Peyer's patch (tissue), 4 donors: Measurements from ENCODE around the gene CLEC18B. TPM values are rescaled to one million over a fixed set of nuclear protein-coding genes. Genes with fewer than 3 reads are reported as not detected.
"Not testable (repeated sequence)": the region's sequence is repeated elsewhere in the genome, so short reads cannot be mapped to it uniquely, and the experiment has no call there.

Experiments
- DNase-seq, 3 donors: peaks; one replicate each; pipeline ENCODE4 v3.0.0-alpha.2; 2017 to 2019
- H3K27ac ChIP-seq, 4 donors: fragments of 200-600 bp; sonication (generic); one replicate each; pipeline ENCODE4 v1.5.1; 2016 to 2019
- H3K27me3 ChIP-seq, 2 donors: fragments of 200-600 bp; sonication (generic); one replicate each; pipeline ENCODE4 v1.5.1; 2019
- H3K36me3 ChIP-seq, 3 donors: fragments of 200-600 bp; sonication (generic); one replicate each; pipeline ENCODE4 v1.5.1; 2016 to 2019
- H3K4me1 ChIP-seq, 4 donors: fragments of 200-600 bp; sonication (generic); one replicate each; pipeline ENCODE4 v1.5.1; 2016 to 2019
- H3K4me3 ChIP-seq, 4 donors: fragments of 200-600 bp; sonication (generic); 1 replicate in 3 of 4; 2 replicates in 1 of 4; pipeline ENCODE4 v1.5.1; 2016 to 2019; ENCODE audit warnings: mild to moderate bottlenecking in 1 of 4
- H3K9me3 ChIP-seq, 4 donors: fragments of 200-600 bp; sonication (generic); one replicate each; pipeline ENCODE4 v1.5.1; 2016 to 2019; ENCODE audit warnings: mild to moderate bottlenecking in 1 of 4
- total RNA-seq, 4 donors: library from RNA; depleted of rRNA; stranded (reverse); fragments of >200 nt; gene quantifications; one replicate each; pipeline ENCODE4 v1.1.0, GENCODE V29; 2016

The CLEC18B gene
- total RNA-seq, 4 donors from 2014 or later, result 0.57 to 1.8 (median 1.2) TPM; not detected in 1

- H3K4me3 ChIP-seq, DNase-seq, H3K4me1 ChIP-seq, H3K9me3 ChIP-seq, H3K27me3 ChIP-seq, H3K36me3 ChIP-seq, H3K27ac ChIP-seq: not testable (repeated sequence)
Measured at GRCh38 chr16:74412775-74413390, 8.4 kb downstream of the CLEC18B start.

GRCh38 chr16:74412138-74412774 lies 9.0 kb downstream of the CLEC18B start:
- H3K4me1 ChIP-seq, H3K4me3 ChIP-seq, H3K36me3 ChIP-seq, H3K27me3 ChIP-seq, H3K27ac ChIP-seq, H3K9me3 ChIP-seq: not testable (repeated sequence)
- peak in 1 of 3 donors; percentile 9 for DNase-seq

GRCh38 chr16:74410981-74411380 lies 10.3 kb downstream of the CLEC18B start:
- H3K4me1 ChIP-seq, H3K27me3 ChIP-seq, H3K36me3 ChIP-seq, H3K9me3 ChIP-seq, DNase-seq, H3K4me3 ChIP-seq, H3K27ac ChIP-seq: not testable (repeated sequence)

- not testable (repeated sequence) for H3K9me3 ChIP-seq, H3K27ac ChIP-seq, H3K27me3 ChIP-seq, H3K4me3 ChIP-seq, H3K4me1 ChIP-seq, H3K36me3 ChIP-seq
- peak in 1 of 3 donors; percentile 25 for DNase-seq
Measured at GRCh38 chr16:74410057-74410957, 11.0 kb downstream of the CLEC18B start.

GRCh38 chr16:74409185-74409981 lies 11.9 kb downstream of the CLEC18B start:
- H3K9me3 ChIP-seq, H3K4me3 ChIP-seq, H3K27me3 ChIP-seq, H3K27ac ChIP-seq, H3K36me3 ChIP-seq, H3K4me1 ChIP-seq: not testable (repeated sequence)
- peak in 1 of 3 donors; percentile 29 for DNase-seq

- H3K27me3 ChIP-seq, H3K36me3 ChIP-seq, H3K4me1 ChIP-seq, H3K9me3 ChIP-seq: not testable (repeated sequence)
- DNase-seq, result peak in 2 of 3 donors; percentile 47 to 54
- H3K4me3 ChIP-seq, result peak overlapping the region; percentile 24 to 52 (median 44)
- H3K27ac ChIP-seq, result peak overlapping the region in 3 of 4 donors; percentile 27 to 71 (median 61)
Measured at GRCh38 chr16:74407362-74407705, 13.9 kb downstream of the CLEC18B start.

GRCh38 chr16:74406600-74407361 lies 14.5 kb downstream of the CLEC18B start:
- Histone ChIP-seq H3K4me3 (peak overlapping the region; percentile 24 to 52 (median 44)), H3K27ac (peak overlapping the region in 3 of 4 donors; percentile 36 to 71 (median 61))
- peak in 1 of 3 donors; percentile 44 for DNase-seq
- not testable (repeated sequence) for H3K36me3 ChIP-seq, H3K9me3 ChIP-seq, H3K4me1 ChIP-seq, H3K27me3 ChIP-seq

GRCh38 chr16:74404148-74404933 lies 16.9 kb downstream of the CLEC18B start:
- not testable (repeated sequence) for H3K36me3 ChIP-seq, H3K27ac ChIP-seq, H3K27me3 ChIP-seq, DNase-seq, H3K9me3 ChIP-seq, H3K4me3 ChIP-seq, H3K4me1 ChIP-seq

GRCh38 chr16:74400238-74400637 lies 21.0 kb downstream of the CLEC18B start:
- not testable (repeated sequence) for H3K4me3 ChIP-seq, H3K4me1 ChIP-seq, H3K27ac ChIP-seq, H3K9me3 ChIP-seq, H3K36me3 ChIP-seq, H3K27me3 ChIP-seq
- DNase-seq, result peak in 2 of 3 donors; percentile 2 to 25

GRCh38 chr16:74398212-74398895 lies 22.9 kb downstream of the CLEC18B start:
- not testable (repeated sequence) for H3K4me3 ChIP-seq, H3K36me3 ChIP-seq, H3K9me3 ChIP-seq, H3K4me1 ChIP-seq, H3K27me3 ChIP-seq, H3K27ac ChIP-seq
- peak in 2 of 3 donors; percentile 38 for DNase-seq

- H3K4me3 ChIP-seq, H3K9me3 ChIP-seq, H3K27ac ChIP-seq, H3K36me3 ChIP-seq, H3K4me1 ChIP-seq, H3K27me3 ChIP-seq: not testable (repeated sequence)
- peak in 2 of 3 donors; percentile 20 to 32 for DNase-seq
Measured at GRCh38 chr16:74396521-74397017, 24.7 kb downstream of the CLEC18B start.

- not testable (repeated sequence) for H3K27ac ChIP-seq, H3K9me3 ChIP-seq, H3K4me1 ChIP-seq, H3K4me3 ChIP-seq, H3K27me3 ChIP-seq, H3K36me3 ChIP-seq
- peak in 1 of 3 donors; percentile 10 for DNase-seq
Measured at GRCh38 chr16:74394604-74395003, 26.7 kb downstream of the CLEC18B start.

- H3K36me3 ChIP-seq, H3K4me3 ChIP-seq, H3K27ac ChIP-seq, DNase-seq, H3K4me1 ChIP-seq, H3K27me3 ChIP-seq, H3K9me3 ChIP-seq: not testable (repeated sequence)
Measured at GRCh38 chr16:74394131-74394530, 27.1 kb downstream of the CLEC18B start.
